ENCODE results near the gene CDC42BPG.

GRCh38 chr11:64834723-64835615 is 9.5 kb downstream of the CDC42BPG start:
- TF ChIP-seq CTCF (conservative IDR thresholded peaks at IDR 0.05 in 1 of 2, IDR thresholded peaks at IDR 0.05 in 1 of 2; ENCODE audit: low read depth in 1 of 2, low read length in 2 of 2) (no peak), EZH2 (IDR thresholded peaks at IDR 0.05; ENCODE audit: low read length, missing control alignments) (no peak)
